Adrenal gland (tissue), 5 donors: Measurements from ENCODE around the gene MAD1L1.

Experiments used
- POLR2A ChIP-seq, 2 donors: fragments of 450-650 bp; IDR thresholded peaks; one replicate each; pipeline ENCODE4 v1.6.1; 2017; ENCODE audit warnings: antibody characterized with exemption in 2 of 2, mild to moderate bottlenecking in 2 of 2, moderate library complexity in 1 of 2
- TF ChIP-seq, protein P1 (sequence below), 6 experiments: fragments of 450-650 bp in 4 of 6; fragments of 200-600 bp in 2 of 6; sonication (generic) in 1 of 6; IDR thresholded peaks; 1 replicate in 5 of 6; 2 replicates in 1 of 6; pipeline versions ENCODE4 v1.5.1 to v1.8.0; 2016 to 2021; ENCODE audit warnings: antibody characterized with exemption in 6 of 6, mild to moderate bottlenecking in 2 of 6, moderate library complexity in 1 of 6
- donor health status: DM: no; HTN: no; CAD: no.

DNA sequence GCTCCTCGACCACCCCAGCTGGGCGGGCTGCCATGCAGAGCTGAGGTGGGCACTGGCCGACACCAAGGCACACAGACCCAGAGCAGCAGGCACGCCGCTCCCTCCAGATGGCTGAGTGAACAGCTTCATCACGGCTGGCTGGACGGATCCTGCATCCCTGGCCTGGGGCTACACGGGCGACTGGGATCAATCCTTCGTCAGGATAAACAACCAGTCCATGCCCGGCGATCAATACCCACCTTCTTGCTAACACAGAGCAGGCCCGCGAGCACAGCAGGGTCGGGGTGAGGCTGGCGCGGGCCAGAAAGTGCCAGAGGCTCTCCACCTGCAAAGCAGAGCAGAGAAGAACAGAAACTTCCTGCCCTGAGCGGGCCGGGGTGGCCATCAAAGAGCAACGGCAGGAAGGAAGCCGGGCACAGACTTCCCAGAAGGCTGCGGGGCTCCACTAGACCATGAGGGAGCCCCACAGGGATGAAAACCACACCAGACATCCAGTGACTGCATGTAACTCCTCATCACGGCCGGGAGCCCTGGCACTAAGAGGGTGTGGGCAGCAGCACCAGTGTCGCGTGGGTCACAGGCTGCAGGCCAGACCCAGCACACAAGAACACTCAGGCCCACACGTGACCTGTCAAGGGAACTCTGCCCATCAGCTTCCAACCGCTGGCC, 166.4 kb downstream of the MAD1L1 start:
- TF ChIP-seq, protein P1, sequence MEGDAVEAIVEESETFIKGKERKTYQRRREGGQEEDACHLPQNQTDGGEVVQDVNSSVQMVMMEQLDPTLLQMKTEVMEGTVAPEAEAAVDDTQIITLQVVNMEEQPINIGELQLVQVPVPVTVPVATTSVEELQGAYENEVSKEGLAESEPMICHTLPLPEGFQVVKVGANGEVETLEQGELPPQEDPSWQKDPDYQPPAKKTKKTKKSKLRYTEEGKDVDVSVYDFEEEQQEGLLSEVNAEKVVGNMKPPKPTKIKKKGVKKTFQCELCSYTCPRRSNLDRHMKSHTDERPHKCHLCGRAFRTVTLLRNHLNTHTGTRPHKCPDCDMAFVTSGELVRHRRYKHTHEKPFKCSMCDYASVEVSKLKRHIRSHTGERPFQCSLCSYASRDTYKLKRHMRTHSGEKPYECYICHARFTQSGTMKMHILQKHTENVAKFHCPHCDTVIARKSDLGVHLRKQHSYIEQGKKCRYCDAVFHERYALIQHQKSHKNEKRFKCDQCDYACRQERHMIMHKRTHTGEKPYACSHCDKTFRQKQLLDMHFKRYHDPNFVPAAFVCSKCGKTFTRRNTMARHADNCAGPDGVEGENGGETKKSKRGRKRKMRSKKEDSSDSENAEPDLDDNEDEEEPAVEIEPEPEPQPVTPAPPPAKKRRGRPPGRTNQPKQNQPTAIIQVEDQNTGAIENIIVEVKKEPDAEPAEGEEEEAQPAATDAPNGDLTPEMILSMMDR (IDR thresholded peaks at IDR 0.05), result no peak
- no peak for TF ChIP-seq POLR2A (IDR thresholded peaks at IDR 0.05)
